ENCODE results near the gene KMT5C. TPM values are rescaled to one million over a fixed set of nuclear protein-coding genes. Genes with fewer than 3 reads are reported as not detected.
"Not testable (repeated sequence)": the region's sequence is repeated elsewhere in the genome, so short reads cannot be mapped to it uniquely, and the experiment has no call there.

Gene KMT5C
- total RNA-seq, 1 donor from 2014 or later, result 105 TPM

DNA sequence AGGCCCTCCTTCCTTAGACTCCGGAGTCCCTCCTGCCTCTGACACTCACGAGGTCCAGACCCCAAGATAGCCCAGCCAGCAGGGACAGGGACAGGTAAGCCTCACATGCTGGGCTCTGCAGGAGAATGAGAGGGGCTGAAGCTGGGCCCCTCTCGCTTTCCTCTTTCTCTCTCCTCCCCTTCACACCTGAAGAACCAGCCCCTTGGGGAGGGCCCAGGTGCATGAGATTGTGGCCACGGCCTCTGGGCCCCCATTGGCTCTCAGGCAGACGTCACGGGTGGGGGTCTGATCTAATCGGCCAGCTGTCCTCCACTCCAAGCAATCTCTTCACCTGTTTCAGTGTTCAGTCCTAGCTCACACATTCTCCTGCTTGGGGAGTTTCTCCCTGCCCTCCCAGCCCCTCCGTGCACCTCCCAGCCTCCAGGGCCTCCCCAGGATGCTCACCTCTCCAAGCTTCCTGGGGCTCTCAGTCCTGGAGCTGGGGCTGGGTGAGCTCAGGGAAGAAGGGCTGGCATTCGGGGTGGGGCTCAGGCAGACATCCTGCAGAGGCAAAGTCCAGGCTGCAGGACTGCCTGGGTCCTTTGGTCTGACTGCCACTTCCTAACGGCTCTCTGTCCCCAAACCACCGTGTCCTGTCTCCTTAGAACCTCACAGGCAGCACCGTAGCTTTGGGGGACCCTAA lies 17.3 kb upstream of the KMT5C start:
- Mint-ChIP-seq H3K4me3 (ENCODE audit: unreplicated experiment) (no peak overlapping the region), H3K36me3 (ENCODE audit: unreplicated experiment) (no peaks in the 10 kb centered on the region)

DNA sequence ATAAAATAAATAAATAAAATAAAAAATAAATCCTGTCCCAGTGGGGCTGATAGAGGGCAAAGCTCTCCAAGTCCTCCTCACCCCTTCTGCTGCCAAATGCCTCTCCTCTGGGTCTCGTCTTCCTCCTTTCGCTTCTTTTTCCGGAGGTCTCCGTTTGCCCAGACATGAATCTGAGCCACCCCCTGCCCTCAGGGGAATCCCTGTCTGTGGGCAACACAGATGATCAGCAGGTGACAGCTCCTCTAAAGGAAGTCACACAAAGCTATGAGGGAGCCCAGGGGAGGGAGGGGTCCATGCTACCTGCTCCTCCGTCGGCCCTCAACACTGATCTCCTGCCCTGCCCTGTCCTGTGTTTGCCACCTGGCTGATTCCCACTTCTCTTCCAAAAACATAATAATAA lies 15.0 kb upstream of the KMT5C start:
- H3K27ac Mint-ChIP-seq (ENCODE audit: unreplicated experiment), result no peak overlapping the region

More for the DNA sequence above, 17.3 kb upstream of the KMT5C start:
- Mint-ChIP-seq H3K27ac (ENCODE audit: unreplicated experiment) (no peak overlapping the region), H3K9me3 (ENCODE audit: unreplicated experiment) (peaks cover 11% of the 10 kb centered on the region), H3K27me3 (ENCODE audit: unreplicated experiment) (peaks cover 14% of the 10 kb centered on the region), H3K4me1 (ENCODE audit: low read depth, unreplicated experiment) (no peaks in the 10 kb centered on the region)
- DNase-seq, result no peak
- TF ChIP-seq, protein P1, sequence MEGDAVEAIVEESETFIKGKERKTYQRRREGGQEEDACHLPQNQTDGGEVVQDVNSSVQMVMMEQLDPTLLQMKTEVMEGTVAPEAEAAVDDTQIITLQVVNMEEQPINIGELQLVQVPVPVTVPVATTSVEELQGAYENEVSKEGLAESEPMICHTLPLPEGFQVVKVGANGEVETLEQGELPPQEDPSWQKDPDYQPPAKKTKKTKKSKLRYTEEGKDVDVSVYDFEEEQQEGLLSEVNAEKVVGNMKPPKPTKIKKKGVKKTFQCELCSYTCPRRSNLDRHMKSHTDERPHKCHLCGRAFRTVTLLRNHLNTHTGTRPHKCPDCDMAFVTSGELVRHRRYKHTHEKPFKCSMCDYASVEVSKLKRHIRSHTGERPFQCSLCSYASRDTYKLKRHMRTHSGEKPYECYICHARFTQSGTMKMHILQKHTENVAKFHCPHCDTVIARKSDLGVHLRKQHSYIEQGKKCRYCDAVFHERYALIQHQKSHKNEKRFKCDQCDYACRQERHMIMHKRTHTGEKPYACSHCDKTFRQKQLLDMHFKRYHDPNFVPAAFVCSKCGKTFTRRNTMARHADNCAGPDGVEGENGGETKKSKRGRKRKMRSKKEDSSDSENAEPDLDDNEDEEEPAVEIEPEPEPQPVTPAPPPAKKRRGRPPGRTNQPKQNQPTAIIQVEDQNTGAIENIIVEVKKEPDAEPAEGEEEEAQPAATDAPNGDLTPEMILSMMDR (IDR thresholded peaks at IDR 0.05; ENCODE audit: partially characterized antibody, unreplicated experiment), result no peak

DNA sequence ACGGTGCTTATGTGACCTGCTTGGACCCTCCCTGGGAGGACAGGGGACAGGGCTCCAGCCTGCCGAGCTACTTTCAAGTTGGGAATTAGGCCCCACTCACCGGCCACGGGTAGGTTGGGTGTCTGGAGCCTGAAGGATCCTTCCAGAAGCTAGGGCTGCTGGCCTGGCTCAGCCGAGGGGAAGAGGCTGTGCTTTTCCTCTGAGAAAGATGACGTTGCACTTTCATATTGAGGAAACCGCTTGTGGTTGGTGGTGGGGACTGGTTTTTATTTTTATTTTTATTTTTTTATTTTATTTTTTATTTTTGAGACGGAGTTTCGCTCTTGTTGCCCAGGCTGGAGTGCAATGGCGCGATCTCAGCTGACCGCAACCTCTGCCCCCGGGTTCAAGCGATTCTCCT lies 14.5 kb upstream of the KMT5C start, which contains the start of gene TMEM150B:
TSS of gene TMEM150B (minus strand) at position 170 of the 400 bp plus-strand sequence. CDS start 4,305 bp downstream, outside the sequence.
- Mint-ChIP-seq H3K4me3 (ENCODE audit: unreplicated experiment) (no peak within 1 kb of the TSS), H3K36me3 (ENCODE audit: unreplicated experiment) (no peaks in the 10 kb centered on the region), H3K9me3 (ENCODE audit: unreplicated experiment) (peaks cover 13% of the 10 kb centered on the region), H3K27me3 (ENCODE audit: unreplicated experiment) (peaks cover 11% of the 10 kb centered on the region), H3K4me1 (ENCODE audit: low read depth, unreplicated experiment) (no peaks in the 10 kb centered on the region), H3K27ac (ENCODE audit: unreplicated experiment) (no peak within 1 kb of the TSS)
- DNase-seq, result no peak
- TF ChIP-seq, protein P1 (IDR thresholded peaks at IDR 0.05; ENCODE audit: partially characterized antibody, unreplicated experiment), result no peak

More for the DNA sequence above, 15.0 kb upstream of the KMT5C start:
- H3K9me3 Mint-ChIP-seq (ENCODE audit: unreplicated experiment), result peaks cover 13% of the 10 kb centered on the region
- no peaks in the 10 kb centered on the region for H3K4me1 Mint-ChIP-seq (ENCODE audit: low read depth, unreplicated experiment)
- no peak for DNase-seq
- TF ChIP-seq, protein P1 (IDR thresholded peaks at IDR 0.05; ENCODE audit: partially characterized antibody, unreplicated experiment), result no peak
- H3K4me3 Mint-ChIP-seq (ENCODE audit: unreplicated experiment), result no peak overlapping the region
- no peaks in the 10 kb centered on the region for H3K36me3 Mint-ChIP-seq (ENCODE audit: unreplicated experiment)
- peaks cover 13% of the 10 kb centered on the region for H3K27me3 Mint-ChIP-seq (ENCODE audit: unreplicated experiment)

DNA sequence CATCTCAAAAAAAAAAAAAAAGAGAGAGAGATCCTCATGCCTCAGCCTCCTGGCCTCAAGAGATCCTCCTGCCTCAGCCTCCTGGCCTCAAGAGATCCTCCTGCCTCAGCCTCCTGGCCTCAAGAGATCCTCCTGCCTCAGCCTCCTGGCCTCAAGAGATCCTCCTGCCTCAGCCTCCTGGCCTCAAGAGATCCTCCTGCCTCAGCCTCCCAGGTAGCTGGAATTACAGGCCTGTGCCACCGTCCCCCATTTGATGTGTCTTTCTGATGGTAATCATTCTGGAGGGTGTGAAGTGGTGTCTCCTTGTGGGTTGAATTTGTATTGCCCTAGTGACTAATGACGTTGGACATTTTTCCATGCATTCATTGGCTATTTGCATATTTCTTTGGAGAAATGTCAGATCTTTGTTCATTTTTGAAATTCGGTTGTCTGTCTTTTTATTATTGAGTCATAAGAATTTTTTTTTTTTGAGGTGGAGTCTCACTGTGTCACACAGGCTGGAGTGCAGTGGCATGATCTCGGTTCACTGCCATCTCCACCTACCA lies 10.8 kb upstream of the KMT5C start:
- H3K27me3 Mint-ChIP-seq (ENCODE audit: unreplicated experiment); DNase-seq; H3K36me3 Mint-ChIP-seq (ENCODE audit: unreplicated experiment); H3K4me1 Mint-ChIP-seq (ENCODE audit: low read depth, unreplicated experiment); H3K4me3 Mint-ChIP-seq (ENCODE audit: unreplicated experiment); H3K27ac Mint-ChIP-seq (ENCODE audit: unreplicated experiment); H3K9me3 Mint-ChIP-seq (ENCODE audit: unreplicated experiment): not testable (repeated sequence)

DNA sequence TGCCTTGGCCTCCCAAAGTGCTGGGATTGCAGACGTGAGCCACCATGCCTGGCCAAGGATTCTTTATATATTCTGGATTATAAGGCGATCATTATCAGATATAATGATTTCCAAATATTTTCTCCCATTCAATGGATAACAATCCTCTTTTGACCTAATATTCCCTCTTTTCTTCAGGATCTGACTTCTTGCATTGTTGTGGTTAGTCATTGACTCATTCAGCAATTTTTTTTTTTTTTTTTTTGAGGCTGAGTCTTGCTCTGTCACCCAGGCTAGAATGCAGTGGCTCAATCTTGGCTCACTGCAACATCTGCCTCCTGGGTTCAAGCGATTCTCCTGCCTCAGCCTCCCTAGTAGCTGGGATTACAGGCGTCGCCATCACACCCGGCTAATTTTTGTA lies 9.9 kb upstream of the KMT5C start:
- H3K27ac Mint-ChIP-seq (ENCODE audit: unreplicated experiment); H3K4me3 Mint-ChIP-seq (ENCODE audit: unreplicated experiment); H3K9me3 Mint-ChIP-seq (ENCODE audit: unreplicated experiment); H3K36me3 Mint-ChIP-seq (ENCODE audit: unreplicated experiment); H3K27me3 Mint-ChIP-seq (ENCODE audit: unreplicated experiment); H3K4me1 Mint-ChIP-seq (ENCODE audit: low read depth, unreplicated experiment); DNase-seq: not testable (repeated sequence)

DNA sequence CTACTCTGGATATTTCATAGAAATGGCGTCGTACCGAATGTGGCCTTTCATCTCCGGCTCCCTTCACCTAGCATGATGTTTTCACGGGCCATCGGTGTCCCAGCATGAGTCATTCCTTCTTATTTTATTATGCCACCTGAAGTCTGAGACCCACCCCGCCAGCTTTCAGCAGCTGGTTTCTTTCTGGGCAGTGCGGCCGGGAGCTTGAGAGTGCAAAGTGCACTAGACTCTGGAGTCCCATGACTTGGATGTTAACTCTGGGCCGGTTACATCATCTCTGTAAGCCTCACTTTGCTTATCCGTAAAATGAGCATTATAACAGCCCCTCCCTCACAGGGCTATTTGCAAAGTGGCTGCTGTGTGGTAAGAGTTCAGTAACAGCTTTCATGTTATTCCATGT lies 5.8 kb upstream of the KMT5C start:
- peaks cover 5% of the 10 kb centered on the region for H3K4me1 Mint-ChIP-seq (ENCODE audit: low read depth, unreplicated experiment)
- DNase-seq, result no peak
- no peak overlapping the region for H3K4me3 Mint-ChIP-seq (ENCODE audit: unreplicated experiment)
- no peak overlapping the region for H3K27ac Mint-ChIP-seq (ENCODE audit: unreplicated experiment)
- peaks cover 11% of the 10 kb centered on the region for H3K27me3 Mint-ChIP-seq (ENCODE audit: unreplicated experiment)
- H3K36me3 Mint-ChIP-seq (ENCODE audit: unreplicated experiment), result no peaks in the 10 kb centered on the region
- peaks cover 11% of the 10 kb centered on the region for H3K9me3 Mint-ChIP-seq (ENCODE audit: unreplicated experiment)
- TF ChIP-seq, protein P1 (IDR thresholded peaks at IDR 0.05; ENCODE audit: partially characterized antibody, unreplicated experiment), result no peak

Data from glutamatergic neuron (in vitro differentiated cells).